GM19238 (cell line): ENCODE data around the gene ANAPC13.

ENCODE experiments used
- DNase-seq: peaks from one replicate; pipeline ENCODE4 v3.0.0; 2011; ENCODE audit warnings: low spot score; ENCODE audit not compliant: insufficient read length

Gene ANAPC13

GRCh38 chr3:134483195-134483900 is 2.4 kb downstream of the ANAPC13 start:
- no peak for DNase-seq

GRCh38 chr3:134482622-134483021 is 3.2 kb downstream of the ANAPC13 start:
- no peak for DNase-seq

- DNase-seq, result no peak
These were observed 4.6 kb downstream of the ANAPC13 start for GRCh38 chr3:134481166-134481565.

GRCh38 chr3:134480546-134480945 is 5.2 kb downstream of the ANAPC13 start:
- DNase-seq, result no peak

GRCh38 chr3:134477938-134478337 is 7.8 kb downstream of the ANAPC13 start:
- no peak for DNase-seq

- DNase-seq, result no peak
These were observed 8.8 kb downstream of the ANAPC13 start for GRCh38 chr3:134477002-134477401.

- no peak for DNase-seq
These were observed 9.5 kb downstream of the ANAPC13 start for GRCh38 chr3:134476306-134476705.

- DNase-seq, result no peak
These were observed 10.8 kb downstream of the ANAPC13 start for GRCh38 chr3:134474956-134475355.

GRCh38 chr3:134473868-134474546 is 11.8 kb downstream of the ANAPC13 start:
- DNase-seq, result no peak

- DNase-seq, result no peak
These were observed 13.0 kb downstream of the ANAPC13 start for GRCh38 chr3:134472831-134473230.

- DNase-seq, result no peak
These were observed 14.1 kb downstream of the ANAPC13 start for GRCh38 chr3:134471521-134472193.

GRCh38 chr3:134468519-134468918 is 17.3 kb downstream of the ANAPC13 start:
- DNase-seq, result no peak

- DNase-seq, result no peak
These were observed 19.5 kb downstream of the ANAPC13 start for GRCh38 chr3:134466331-134466730.

- no peak for DNase-seq
These were observed 21.0 kb downstream of the ANAPC13 start for GRCh38 chr3:134464689-134465365.

GRCh38 chr3:134464064-134464688 is 21.6 kb downstream of the ANAPC13 start:
- DNase-seq, result no peak

- no peak for DNase-seq
These were observed 22.1 kb downstream of the ANAPC13 start for GRCh38 chr3:134463676-134464063.

- no peak for DNase-seq
These were observed 23.3 kb downstream of the ANAPC13 start for GRCh38 chr3:134462331-134462941.

- DNase-seq, result no peak
These were observed 24.8 kb downstream of the ANAPC13 start for GRCh38 chr3:134460965-134461364.

- DNase-seq, result no peak
These were observed 26.2 kb downstream of the ANAPC13 start for GRCh38 chr3:134459562-134459961.

GRCh38 chr3:134458406-134458945 is 27.3 kb downstream of the ANAPC13 start:
- no peak for DNase-seq
